22Rv1 (cell line): ENCODE data around the gene SURF2.

Experiments
- ZFX ChIP-seq: fragments of 450-650 bp; IDR thresholded peaks from 2 replicates; pipeline ENCODE4 v1.6.1; 2017; ENCODE audit warnings: antibody characterized with exemption, borderline replicate concordance
- TF ChIP-seq, protein P1 (sequence below): fragments of 450-650 bp; IDR thresholded peaks from 2 replicates; pipeline ENCODE4 v1.5.1; 2017; ENCODE audit warnings: mild to moderate bottlenecking

DNA sequence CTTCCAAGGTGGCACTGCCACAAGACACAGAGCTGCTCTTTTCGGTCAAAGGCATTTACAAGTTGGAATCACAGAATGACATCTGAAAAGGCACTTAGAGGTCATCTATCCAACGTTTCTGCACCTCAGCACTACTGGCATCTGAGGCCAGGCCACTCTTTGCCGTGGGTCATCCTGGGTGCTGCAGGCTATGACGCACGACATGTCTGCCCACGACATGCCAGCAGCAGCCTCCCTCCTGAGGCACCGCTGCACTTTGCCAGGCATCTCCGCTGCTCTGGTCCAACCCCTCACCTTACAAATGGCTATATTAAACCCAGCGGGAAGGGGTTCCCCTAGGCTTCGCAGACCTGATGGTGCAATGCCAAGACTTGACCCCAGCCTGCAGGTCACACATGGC, 11.4 kb downstream of the SURF2 start:
- TF ChIP-seq, protein P1, sequence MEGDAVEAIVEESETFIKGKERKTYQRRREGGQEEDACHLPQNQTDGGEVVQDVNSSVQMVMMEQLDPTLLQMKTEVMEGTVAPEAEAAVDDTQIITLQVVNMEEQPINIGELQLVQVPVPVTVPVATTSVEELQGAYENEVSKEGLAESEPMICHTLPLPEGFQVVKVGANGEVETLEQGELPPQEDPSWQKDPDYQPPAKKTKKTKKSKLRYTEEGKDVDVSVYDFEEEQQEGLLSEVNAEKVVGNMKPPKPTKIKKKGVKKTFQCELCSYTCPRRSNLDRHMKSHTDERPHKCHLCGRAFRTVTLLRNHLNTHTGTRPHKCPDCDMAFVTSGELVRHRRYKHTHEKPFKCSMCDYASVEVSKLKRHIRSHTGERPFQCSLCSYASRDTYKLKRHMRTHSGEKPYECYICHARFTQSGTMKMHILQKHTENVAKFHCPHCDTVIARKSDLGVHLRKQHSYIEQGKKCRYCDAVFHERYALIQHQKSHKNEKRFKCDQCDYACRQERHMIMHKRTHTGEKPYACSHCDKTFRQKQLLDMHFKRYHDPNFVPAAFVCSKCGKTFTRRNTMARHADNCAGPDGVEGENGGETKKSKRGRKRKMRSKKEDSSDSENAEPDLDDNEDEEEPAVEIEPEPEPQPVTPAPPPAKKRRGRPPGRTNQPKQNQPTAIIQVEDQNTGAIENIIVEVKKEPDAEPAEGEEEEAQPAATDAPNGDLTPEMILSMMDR, result no peak
- no peak for TF ChIP-seq ZFX
